Measurements from ENCODE around the gene TPT1.

TPT1 gene

GRCh38 chr13:45292176-45292575, 48.8 kb downstream of the TPT1 start:
- Mint-ChIP-seq H3K9me3 (no peaks in the 10 kb centered on the region), H3K4me1 (ENCODE audit: low read depth) (peaks cover 10% of the 10 kb centered on the region), H3K4me3 (no peak overlapping the region), H3K27ac (no peak overlapping the region), H3K36me3 (ENCODE audit: low read depth) (peaks cover 6% of the 10 kb centered on the region), H3K27me3 (ENCODE audit: low read depth) (no peaks in the 10 kb centered on the region)

- H3K4me1 Mint-ChIP-seq (ENCODE audit: low read depth) = no peaks in the 10 kb centered on the region
- peaks cover 6% of the 10 kb centered on the region for H3K36me3 Mint-ChIP-seq (ENCODE audit: low read depth)
- no peaks in the 10 kb centered on the region for H3K9me3 Mint-ChIP-seq
- H3K27ac Mint-ChIP-seq = no peak overlapping the region
- H3K4me3 Mint-ChIP-seq = no peak overlapping the region
- H3K27me3 Mint-ChIP-seq (ENCODE audit: low read depth) = no peaks in the 10 kb centered on the region
Measured at GRCh38 chr13:45289936-45290563, 50.9 kb downstream of the TPT1 start.

Data from T-helper 1 cell treated with Interleukin-12 subunit alpha and Interleukin-12 subunit beta and Interleukin-4 antibody, amounts not matched to agents 30 μg/mL and 1 μg/mL, for 36 hours (primary cell).